Uterus (tissue), 2 donors: Measurements from ENCODE around the gene ADAMTS14.

ENCODE experiments used
- CTCF ChIP-seq, 4 experiments: fragments of 200-600 bp in 2 of 4; fragments of 450-650 bp in 2 of 4; sonication (generic) in 2 of 4; IDR thresholded peaks; one replicate each; pipeline ENCODE4 v1.5.1; 2016 to 2019; ENCODE audit warnings: antibody characterized with exemption in 4 of 4, mild to moderate bottlenecking in 2 of 4, moderate library complexity in 1 of 4
- POLR2A ChIP-seq, 2 donors: fragments of 450-650 bp; IDR thresholded peaks; one replicate each; pipeline ENCODE4 v1.6.1; 2016; ENCODE audit warnings: antibody characterized with exemption in 2 of 2, mild to moderate bottlenecking in 1 of 2, moderate library complexity in 1 of 2

GRCh38 chr10:70690589-70690988 lies 18.3 kb downstream of the ADAMTS14 start:
- TF ChIP-seq CTCF (IDR thresholded peaks at IDR 0.05) (no peak), POLR2A (IDR thresholded peaks at IDR 0.05) (no peak)
